Activated CD8-positive, alpha-beta T cell treated with anti-CD3 and anti-CD28 coated beads for 36 hours (primary cell): ENCODE data around the gene MCM10. TPM values are rescaled to one million over a fixed set of nuclear protein-coding genes. Genes with fewer than 3 reads are reported as not detected.

Experiments
- ATAC-seq: fragments of 200-7000 bp; cut with Tn5 transposase; one replicate; pipeline ENCODE4 v1.10.0; 2021; ENCODE audit warnings: mild to moderate bottlenecking, moderate library complexity
- CTCF ChIA-PET: fragments of 350-600 bp; sonication (Branson Sonifier 250); formaldehyde crosslinking; loops from one replicate; lab custom pipeline; 2021; ENCODE audit warnings: antibody characterized with exemption; lab: Charles Lee
- POLR2A ChIA-PET: fragments of 350-600 bp; sonication (Branson Sonifier 250); formaldehyde crosslinking; loops from one replicate; lab custom pipeline; 2021; ENCODE audit warnings: antibody characterized with exemption; lab: Charles Lee
- DNase-seq: peaks from one replicate; pipeline ENCODE4 v3.0.0-alpha.2; 2020
- H3K27ac Mint-ChIP-seq: one replicate; pipeline ENCODE4 v1.8.0; 2021; ENCODE audit warnings: mild to moderate bottlenecking, mixed read lengths
- H3K27me3 Mint-ChIP-seq: one replicate; pipeline ENCODE4 v1.8.0; 2021; ENCODE audit warnings: mixed read lengths
- H3K36me3 Mint-ChIP-seq: one replicate; pipeline ENCODE4 v1.8.0; 2021; ENCODE audit warnings: low read depth, mixed read lengths
- H3K4me1 Mint-ChIP-seq: one replicate; pipeline ENCODE4 v1.8.0; 2021; ENCODE audit warnings: low read depth, mixed read lengths
- H3K4me3 Mint-ChIP-seq: one replicate; pipeline ENCODE4 v1.8.0; 2021; ENCODE audit warnings: mild to moderate bottlenecking, moderate library complexity, mixed read lengths
- H3K9me3 Mint-ChIP-seq: one replicate; pipeline ENCODE4 v1.8.0; 2021; ENCODE audit warnings: mixed read lengths
- CTCF ChIP-seq: fragments of 200-600 bp; IDR thresholded peaks from one replicate; pipeline ENCODE4 v1.8.0; 2022; ENCODE audit warnings: antibody characterized with exemption, mild to moderate bottlenecking
- intact Hi-C: fragments of 100-400 bp; cut with micrococcal nuclease; formaldehyde crosslinking; loops from one replicate; pipeline ENCODE4 v1.10.0; 2022
- total RNA-seq, 2 experiments: library from RNA; stranded (reverse); gene quantifications; one replicate each; pipeline ENCODE4 v1.2.3, GENCODE V29; 2021

MCM10 gene
- total RNA-seq, 2 experiments from 2014 or later: 65.4 to 69.0 TPM

- no peaks in the 10 kb centered on the region for H3K4me1 Mint-ChIP-seq
- ATAC-seq: no peak
- intact Hi-C loops: no loop called here
- H3K36me3 Mint-ChIP-seq: peaks cover 69% of the 10 kb centered on the region
- no peaks in the 10 kb centered on the region for H3K9me3 Mint-ChIP-seq
- TF ChIP-seq CTCF: no peak
- CTCF ChIA-PET: interaction anchor here (1.2 kb wide), 1 partner anchor 111 kb away, joined by 4 read pairs; no protein-coding TSS in a partner anchor
- no peak overlapping the region for H3K4me3 Mint-ChIP-seq
- POLR2A ChIA-PET: interaction anchor here (0.7 kb wide), 1 partner anchor 21 kb away, joined by 3 read pairs; no protein-coding TSS in a partner anchor
- no peak for DNase-seq
- H3K27me3 Mint-ChIP-seq: no peaks in the 10 kb centered on the region
- no peak overlapping the region for H3K27ac Mint-ChIP-seq
Measured at GRCh38 chr10:13191362-13191761, 30.0 kb downstream of the MCM10 start.

GRCh38 chr10:13193637-13194036 is 32.3 kb downstream of the MCM10 start:
- no peak for ATAC-seq
- ChIA-PET CTCF (interaction anchor here (0.9 to 1.2 kb wide), 2 partner anchors 32 to 109 kb away, joined by 3 to 4 read pairs; partner anchors contain the start of gene MCM10), POLR2A (no interaction called here)
- Mint-ChIP-seq H3K27me3 (no peaks in the 10 kb centered on the region), H3K4me1 (no peaks in the 10 kb centered on the region), H3K9me3 (no peaks in the 10 kb centered on the region), H3K27ac (no peak overlapping the region), H3K4me3 (no peak overlapping the region), H3K36me3 (peaks cover 72% of the 10 kb centered on the region)
- no peak for DNase-seq
- intact Hi-C loops: no loop called here
- TF ChIP-seq CTCF: no peak

DNA sequence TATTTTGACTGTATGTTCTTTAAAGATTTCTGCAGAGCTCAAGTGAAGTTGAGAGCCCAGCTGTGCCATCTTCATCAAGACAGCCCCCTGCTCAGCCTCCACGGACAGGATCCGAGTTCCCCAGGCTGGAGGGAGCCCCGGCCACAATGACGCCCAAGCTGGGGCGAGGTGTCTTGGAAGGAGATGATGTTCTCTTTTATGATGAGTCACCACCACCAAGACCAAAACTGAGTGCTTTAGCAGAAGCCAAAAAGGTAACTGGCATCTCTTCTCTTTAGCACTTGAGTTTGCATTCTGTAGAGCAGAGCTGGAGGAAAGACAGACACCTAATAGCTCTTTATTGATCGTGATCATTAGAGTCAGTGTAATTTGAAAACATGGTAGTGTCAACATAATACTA is 33.7 kb downstream of the MCM10 start:
- H3K9me3 Mint-ChIP-seq: no peaks in the 10 kb centered on the region
- ATAC-seq (no peak), DNase-seq (no peak)
- peaks cover 72% of the 10 kb centered on the region for H3K36me3 Mint-ChIP-seq
- POLR2A ChIA-PET: interaction anchor here (1.0 kb wide), 2 partner anchors 10 to 33 kb away, joined by 3 read pairs; partner anchors contain the start of gene MCM10
- H3K4me1 Mint-ChIP-seq: no peaks in the 10 kb centered on the region
- no peak for TF ChIP-seq CTCF
- intact Hi-C loops: no loop called here
- no peak overlapping the region for H3K4me3 Mint-ChIP-seq
- no peak overlapping the region for H3K27ac Mint-ChIP-seq
- CTCF ChIA-PET: interaction anchor here (0.7 to 1.0 kb wide), 2 partner anchors 15 to 77 kb away, joined by 3 read pairs; no protein-coding TSS in a partner anchor
- H3K27me3 Mint-ChIP-seq: no peaks in the 10 kb centered on the region

DNA sequence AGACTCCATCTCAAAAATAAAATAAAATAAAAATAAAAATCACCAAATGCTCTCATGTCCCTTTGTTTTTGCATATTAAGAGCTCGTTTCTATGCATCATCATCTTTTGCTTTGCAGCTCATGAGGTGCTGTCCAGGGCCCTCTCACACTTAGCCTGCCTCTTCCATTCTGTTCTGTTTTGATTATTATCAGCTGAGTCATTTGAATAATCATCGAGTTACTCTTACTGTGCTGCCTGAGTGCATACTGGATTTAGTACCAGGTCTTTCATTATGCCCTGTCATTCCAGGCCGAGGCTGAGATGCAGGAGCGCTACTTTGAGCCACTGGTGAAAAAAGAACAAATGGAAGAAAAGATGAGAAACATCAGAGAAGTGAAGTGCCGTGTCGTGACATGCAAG is 39.8 kb downstream of the MCM10 start:
- DNase-seq (no peak), ATAC-seq (no peak)
- Mint-ChIP-seq H3K4me1 (no peaks in the 10 kb centered on the region), H3K9me3 (no peaks in the 10 kb centered on the region), H3K4me3 (no peak overlapping the region), H3K27me3 (no peaks in the 10 kb centered on the region), H3K27ac (no peak overlapping the region), H3K36me3 (peaks cover 79% of the 10 kb centered on the region)
- CTCF ChIA-PET: no interaction called here
- intact Hi-C loops: no loop called here
- no peak for TF ChIP-seq CTCF
- POLR2A ChIA-PET: no interaction called here

DNA sequence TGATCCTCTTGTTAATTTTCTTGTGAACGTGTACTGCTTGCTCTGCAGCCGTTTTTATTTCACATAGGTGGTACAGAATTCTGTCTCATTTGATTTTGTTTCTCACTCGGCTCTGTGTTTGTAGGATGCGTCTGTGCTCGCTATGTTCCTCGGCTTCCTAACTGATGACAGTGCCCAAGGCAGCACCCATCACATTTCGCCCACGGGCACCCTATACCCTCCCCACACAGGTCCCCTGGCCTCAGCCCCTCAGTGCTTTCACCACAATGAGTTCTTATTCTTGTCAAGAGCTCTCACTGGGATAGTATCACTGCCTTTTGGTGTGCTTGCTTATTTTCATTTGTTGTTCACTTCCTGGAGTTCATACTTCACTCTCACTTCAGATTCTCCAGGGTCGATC is 44.7 kb downstream of the MCM10 start:
- Mint-ChIP-seq H3K27me3 (no peaks in the 10 kb centered on the region), H3K36me3 (peaks cover 70% of the 10 kb centered on the region), H3K4me3 (no peak overlapping the region), H3K9me3 (no peaks in the 10 kb centered on the region), H3K4me1 (no peaks in the 10 kb centered on the region), H3K27ac (no peak overlapping the region)
- no peak for DNase-seq
- intact Hi-C loops: no loop called here
- ChIA-PET CTCF (interaction anchor here (0.7 to 1.4 kb wide), 4 partner anchors 14 to 96 kb away, joined by 3 to 5 read pairs (median 4); no protein-coding TSS in a partner anchor), POLR2A (interaction anchor here (0.6 kb wide), 1 partner anchor 560 kb away, joined by 5 read pairs; no protein-coding TSS in a partner anchor)
- no peak for TF ChIP-seq CTCF
- no peak for ATAC-seq
